Pericardium fibroblast (primary cell): ENCODE results near the gene ATP5F1E. TPM values are rescaled to one million over a fixed set of nuclear protein-coding genes. Genes with fewer than 3 reads are reported as not detected.

ENCODE experiments used
- total RNA-seq: library from RNA; depleted of rRNA; stranded (reverse); fragments of >200 nt; gene quantifications from 2 replicates; pipeline ENCODE4 v1.2.3, GENCODE V29; 2015

ATP5F1E gene
- total RNA-seq = 31.3 and 48.8 TPM in 2 replicates

GRCh38 chr20:59032023-59032712 lies at the start of gene ATP5F1E:
Gene ATP5F1E, minus strand, starts transcription at chr20:59032335. Its CDS starts 84 bp downstream, at chr20:59032251.

DNA sequence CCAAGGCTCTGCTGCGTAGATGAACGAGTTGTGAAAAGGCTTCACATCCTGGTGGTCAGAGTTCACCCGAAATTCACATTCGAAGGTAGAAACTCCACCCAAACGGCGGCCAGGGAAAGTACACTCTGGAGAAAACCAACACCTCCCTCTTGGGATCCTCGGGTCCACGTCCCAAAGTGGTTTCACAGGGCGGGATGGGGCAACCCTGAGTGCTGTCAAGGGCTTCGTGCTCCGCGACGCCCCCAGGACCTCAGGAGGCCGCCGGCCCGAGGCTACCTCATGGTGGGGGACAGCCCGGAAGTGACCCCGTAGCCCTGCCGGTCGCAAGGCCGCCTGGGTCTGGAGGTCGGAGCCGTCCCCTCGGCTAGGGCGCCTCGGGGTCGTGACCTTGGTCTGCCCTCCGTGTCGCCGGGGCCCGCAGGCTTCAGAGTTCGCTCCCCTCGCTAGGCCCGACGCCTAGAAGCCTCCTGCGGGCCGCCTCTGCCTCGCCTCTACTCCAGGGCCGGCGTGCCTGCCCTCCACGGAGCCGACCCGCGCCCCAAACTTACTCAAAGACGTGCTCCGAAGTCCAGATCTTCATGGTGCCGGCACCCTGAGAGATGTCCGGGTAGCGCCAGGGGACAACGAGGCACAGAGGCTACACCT lies 10.1 kb upstream of the ATP5F1E start, which contains the start of gene PRELID3B:
TSS of gene PRELID3B (minus strand) at position 636 of the 645 bp plus-strand sequence. CDS start at position 580, 56 bp downstream.

GRCh38 chr20:59019217-59019616 lies 12.9 kb downstream of the ATP5F1E start, which contains the start of gene TUBB1:
Gene TUBB1, plus strand, starts transcription at chr20:59019429. Its CDS starts 94 bp downstream, at chr20:59019523.

DNA sequence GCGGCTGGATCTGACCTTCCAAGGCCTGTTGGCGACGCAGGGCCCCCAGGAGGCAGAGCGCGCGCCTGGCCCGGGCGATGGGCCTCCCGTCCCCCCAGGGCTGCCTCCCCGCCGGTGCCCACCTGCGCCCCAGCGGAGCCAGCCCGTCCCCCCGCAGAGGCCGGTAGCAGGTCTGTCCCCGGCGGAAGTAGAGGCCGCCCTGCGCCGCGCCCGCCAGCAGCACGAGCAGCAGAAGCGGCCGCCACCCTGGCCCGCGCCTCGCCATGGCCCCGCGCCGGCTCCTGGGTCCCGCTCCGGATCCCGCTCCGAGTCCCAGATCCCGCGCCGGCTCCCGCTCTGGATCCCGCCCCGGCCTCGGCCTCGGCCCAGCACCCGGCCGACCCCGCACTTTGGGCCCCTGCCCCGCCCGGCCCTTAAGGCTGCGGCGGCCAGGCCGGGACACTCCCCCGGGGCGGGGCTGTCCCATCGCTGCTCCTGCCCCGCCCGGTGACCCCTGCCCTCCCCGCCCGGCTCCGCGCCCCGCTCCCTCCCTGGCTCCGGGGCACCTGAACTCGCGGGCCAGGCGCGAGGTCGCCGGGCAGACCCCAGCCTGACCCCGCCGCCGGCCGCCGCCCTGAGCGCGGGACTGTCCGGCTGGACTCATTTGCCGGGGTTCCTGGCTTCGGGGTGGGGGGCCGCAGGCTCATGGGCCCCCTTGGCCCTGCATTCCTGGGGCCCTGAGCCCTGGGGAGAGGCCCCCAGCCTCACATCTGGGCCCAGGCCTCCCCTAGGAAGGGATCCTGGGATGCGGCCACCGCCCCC lies 25.1 kb downstream of the ATP5F1E start, which contains the start of gene CTSZ:
TSS of gene CTSZ (minus strand) at position 391 of the 801 bp plus-strand sequence. CDS start at position 265, 126 bp downstream.

GRCh38 chr20:58980711-58981627 lies 51.2 kb downstream of the ATP5F1E start, which contains the start of gene NELFCD:
Gene NELFCD, plus strand, starts transcription at chr20:58981256. Its CDS starts 54 bp downstream, at chr20:58981310.

Other genes with a start within 250 kb of the ATP5F1E start
- gene GNAS-AS1, start 181.4 kb downstream of the ATP5F1E start, total RNA-seq = 0.47 TPM in 1 of 2 replicates, not detected in the other
- gene GNAS, start 179.6 kb downstream of the ATP5F1E start, total RNA-seq = 607 and 657 TPM in 2 replicates
- 37.8 and 46.6 TPM in 2 replicates for gene NELFCD, start 51.1 kb downstream of the ATP5F1E start, total RNA-seq
- 69.8 and 76.3 TPM in 2 replicates for gene CTSZ, start 25.1 kb downstream of the ATP5F1E start, total RNA-seq
- not detected in 2 replicates for gene TUBB1, start 12.9 kb downstream of the ATP5F1E start, total RNA-seq
- gene PRELID3B, start 10.5 kb upstream of the ATP5F1E start, total RNA-seq = 29.3 and 53.5 TPM in 2 replicates
- not detected in 2 replicates for gene ZNF831, start 131.5 kb upstream of the ATP5F1E start, total RNA-seq